GM21576 (cell line): ENCODE measurements around the gene CCDC38.

ENCODE experiments used
- ATAC-seq: cut with Tn5 transposase; IDR thresholded peaks from one replicate; pipeline ENCODE4 v1.9.1; 2021; ENCODE audit warnings: mild to moderate bottlenecking, moderate library complexity; ENCODE audit not compliant: unreplicated experiment

The CCDC38 gene

DNA sequence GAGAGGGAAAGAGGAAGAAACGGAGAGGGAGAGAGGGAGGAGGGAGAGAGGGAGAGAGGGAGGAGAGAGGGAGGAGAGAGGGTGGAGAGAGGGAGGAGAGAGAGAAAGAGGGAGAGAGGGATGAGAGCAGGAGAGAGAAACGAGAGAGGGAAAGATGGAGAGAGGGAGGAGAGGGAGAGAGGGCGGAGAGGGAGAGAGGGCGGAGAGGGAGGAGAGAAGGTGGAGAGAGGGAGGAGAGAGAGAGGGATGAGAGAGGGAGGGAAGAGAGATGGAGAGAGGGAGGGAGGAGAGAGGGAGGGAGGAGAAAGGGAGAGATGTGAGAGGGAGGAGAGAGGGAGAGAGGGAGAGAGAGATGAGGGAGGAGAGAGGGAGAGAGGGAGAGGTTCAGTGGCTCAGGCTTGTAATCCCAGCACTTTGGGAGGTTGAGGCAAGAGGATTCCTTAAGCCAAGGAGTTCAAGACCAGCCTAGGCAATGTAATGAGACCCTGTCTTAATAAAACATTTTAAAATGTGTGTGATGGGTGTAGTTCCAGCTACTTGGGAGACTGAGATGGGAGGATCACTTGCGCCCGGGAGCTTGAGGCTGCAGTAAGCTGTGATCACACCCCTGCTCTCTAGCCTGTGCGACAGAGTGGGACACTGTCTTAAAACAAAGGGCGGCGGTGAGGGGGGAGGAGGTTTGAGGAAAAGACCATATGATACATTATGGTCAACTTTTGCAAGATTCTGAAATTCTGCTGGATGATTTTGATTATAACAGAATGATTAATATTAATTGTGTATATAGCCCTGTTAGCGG is 105.0 kb downstream of the CCDC38 start:
- no peak for ATAC-seq

DNA sequence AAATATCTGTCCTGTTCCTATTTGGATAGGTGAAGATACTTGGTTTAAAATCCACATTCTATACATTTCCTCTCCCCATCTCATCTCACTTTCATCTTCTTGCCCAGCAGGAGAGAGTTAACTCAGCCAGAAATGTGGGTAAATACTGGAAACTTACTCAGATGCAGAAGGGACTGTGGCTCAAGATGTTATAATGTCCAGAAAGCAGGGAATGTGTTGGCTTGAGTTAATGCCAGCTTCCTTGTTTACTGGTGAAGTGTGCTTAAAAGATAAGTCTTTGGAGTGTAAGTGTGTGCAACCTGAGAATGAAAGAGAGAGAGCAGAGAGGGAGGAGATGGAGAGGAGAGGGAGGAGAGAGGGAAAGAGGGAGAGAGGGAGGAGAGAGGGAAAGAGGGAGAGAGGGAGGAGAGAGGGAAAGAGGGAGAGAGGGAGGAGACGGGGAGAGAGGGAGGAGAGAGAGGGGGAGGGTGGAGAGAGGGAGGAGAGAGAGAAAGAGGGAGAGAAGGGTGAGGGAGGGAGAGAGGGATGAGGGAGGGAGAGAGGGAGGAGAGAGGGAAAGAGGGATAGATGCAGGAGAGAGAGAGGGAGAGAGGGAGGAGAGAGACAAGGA is 105.7 kb downstream of the CCDC38 start:
- ATAC-seq = no peak

DNA sequence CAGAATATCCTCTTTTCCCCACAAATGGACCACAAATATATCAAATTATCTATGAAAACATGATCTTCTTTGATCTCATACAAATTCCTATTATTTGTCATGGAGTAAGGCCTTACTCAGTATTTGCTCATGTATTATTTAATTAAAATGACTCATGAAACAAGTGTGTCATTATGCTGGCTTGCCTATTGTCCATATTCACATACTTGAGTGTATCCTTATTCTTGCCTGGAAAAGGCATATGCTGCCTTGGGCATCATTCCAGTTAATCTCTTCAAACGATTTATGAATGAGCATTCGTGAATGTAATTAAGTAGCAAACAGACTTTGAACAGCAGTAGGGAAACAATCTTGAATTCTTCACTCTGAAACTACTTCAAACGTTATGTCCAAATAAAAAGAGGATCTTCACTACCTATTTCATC is 106.2 kb downstream of the CCDC38 start:
- ATAC-seq = no peak

DNA sequence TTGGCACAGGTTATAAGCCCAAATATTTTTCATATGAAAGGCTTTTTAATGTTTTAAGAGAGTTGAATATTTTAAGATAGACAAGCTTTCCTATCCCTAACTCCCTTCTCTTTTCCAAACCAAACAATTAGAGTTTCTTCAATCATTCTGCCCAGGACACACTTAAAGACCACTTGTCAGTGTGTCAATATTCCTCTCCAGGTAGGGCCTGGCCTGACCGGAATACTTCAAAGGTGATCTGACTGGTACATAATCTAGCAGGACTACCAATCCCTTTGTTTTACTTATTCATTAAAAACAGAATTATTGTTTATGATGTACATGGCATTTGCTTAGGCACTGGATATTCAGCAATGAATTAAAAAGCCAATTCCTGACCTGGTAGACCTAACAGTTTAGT is 107.8 kb downstream of the CCDC38 start:
- no peak for ATAC-seq

DNA sequence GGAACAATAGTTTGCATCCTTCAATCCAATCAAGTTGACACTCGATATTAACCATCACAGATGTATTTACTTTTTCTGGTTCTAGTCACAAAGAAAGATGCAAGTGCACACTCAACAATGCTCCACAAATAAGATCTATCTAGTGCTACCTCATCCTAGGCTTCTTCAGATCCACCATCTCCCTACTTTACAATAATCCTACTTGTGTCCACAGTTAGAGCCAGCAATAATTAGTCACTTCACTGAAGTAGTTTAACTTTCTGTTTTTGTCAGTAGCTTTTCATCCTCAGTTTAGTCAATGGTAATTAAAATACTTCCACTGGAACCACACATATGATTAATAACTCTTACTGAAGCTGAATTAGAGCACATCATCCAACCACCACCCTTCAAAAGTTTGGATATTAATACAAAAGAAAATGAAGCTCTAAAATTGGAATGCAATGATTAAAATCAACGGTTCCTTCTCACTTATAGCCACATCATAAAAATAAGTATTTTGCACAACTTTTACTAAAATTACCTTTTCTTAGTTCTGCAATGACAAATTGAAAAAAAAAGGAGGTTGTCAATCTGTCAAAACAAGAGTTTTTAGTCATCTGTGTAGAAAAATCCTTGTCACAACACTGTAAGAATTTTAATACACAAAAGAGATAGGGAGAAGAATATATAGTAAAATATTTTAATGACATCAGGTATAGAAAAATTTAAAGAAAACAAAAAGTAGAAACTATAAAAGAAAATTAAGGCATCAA is 111.9 kb downstream of the CCDC38 start:
- no peak for ATAC-seq

DNA sequence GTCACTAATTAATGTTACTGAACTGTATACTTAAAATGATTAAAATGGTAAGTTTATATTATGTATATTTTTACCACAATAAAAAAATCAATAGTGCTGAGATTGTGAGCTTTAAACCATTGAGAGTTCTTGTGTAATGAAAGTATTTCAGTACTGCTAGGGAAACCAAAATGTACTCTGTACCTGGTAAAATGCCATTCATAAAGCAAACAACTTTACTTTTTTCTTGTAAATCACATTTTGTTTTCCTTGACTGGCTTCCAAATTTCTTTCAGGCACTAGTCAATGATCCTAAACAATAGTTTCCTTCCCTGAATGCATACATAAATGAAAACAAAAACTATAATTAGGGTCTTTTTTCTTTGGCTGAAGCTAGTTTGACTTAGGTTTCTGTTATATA is 113.0 kb downstream of the CCDC38 start:
- ATAC-seq = no peak

DNA sequence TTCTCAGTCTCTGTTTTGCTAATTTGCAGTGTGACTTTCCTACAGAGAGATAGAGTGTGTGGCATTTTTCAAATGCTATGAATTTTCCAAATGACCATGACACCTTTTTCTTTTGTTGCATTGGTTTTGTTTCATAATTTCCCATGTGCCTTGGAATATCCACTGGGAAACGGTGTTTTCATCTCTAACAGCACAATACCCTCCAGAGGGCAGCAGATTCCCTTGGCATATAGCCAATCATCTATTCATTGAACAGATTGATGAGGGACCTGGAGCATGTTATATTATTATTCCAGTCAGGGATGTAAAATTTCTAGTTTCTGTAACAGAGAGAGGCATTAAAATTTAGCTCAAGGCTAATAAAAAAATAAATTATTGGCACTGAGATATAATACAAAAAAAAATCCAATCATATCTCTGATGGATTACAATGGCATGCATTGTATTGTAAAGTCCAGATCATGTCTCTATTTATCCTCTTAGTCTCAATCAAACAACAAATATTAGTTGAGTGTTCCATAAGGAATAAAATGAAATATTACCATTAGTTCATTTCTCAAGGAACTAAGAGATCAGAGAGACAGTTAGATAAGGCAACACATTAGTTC is 122.2 kb downstream of the CCDC38 start:
- no peak for ATAC-seq
